GM20431 (cell line): ENCODE data around the gene CROCC2.

Experiments
- in situ Hi-C: fragments of 300-500 bp; cut with MseI, MboI; formaldehyde crosslinking; loops from one replicate; pipeline ENCODE4 v1.15.0; 2020; ENCODE audit warnings: low sequenced_read_pairs; ENCODE audit not compliant: unreplicated experiment

Gene CROCC2

DNA sequence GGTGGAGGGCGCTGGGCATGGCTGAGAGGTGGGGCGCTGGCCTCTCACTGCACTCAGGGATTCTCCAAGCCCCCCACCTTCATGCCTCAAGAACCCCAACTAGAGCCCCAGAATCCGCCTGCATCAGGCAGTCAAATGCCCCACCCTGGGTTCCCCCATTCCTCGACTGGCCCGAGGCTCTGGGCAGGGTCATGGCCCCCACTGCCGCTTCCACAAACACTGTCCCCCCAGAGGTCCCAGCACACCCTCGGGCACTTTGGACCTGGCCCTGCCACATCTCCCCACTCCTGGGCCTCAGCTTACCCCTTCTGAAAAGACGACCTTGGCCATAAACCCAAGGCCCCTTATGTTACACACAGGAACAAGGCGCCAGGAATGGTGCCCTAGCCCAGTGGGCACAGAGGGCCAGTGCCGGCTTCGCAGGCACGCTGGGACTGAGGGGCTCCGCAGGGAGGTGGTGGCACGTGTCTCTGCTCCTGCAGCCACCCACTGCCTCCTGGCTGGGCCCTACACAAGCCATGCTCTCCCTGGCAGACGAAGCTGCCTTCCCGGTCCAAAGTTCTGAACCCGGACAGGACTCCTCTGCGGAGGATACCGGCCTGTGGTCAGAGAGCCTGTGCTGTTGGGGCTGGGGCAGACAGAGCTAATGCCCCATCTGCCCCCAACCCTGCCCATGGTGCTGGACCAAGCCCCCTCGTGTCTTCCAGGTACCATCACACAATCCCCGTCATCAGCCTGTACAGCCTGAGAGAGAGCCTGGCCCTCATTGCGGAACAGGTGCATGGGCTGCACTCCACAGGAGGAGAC, 30.7 kb upstream of the CROCC2 start:
- in situ Hi-C loops, result no loop called here

- in situ Hi-C loops, result no loop called here
Measured at GRCh38 chr2:240876035-240876474, 30.1 kb upstream of the CROCC2 start.

GRCh38 chr2:240876475-240877251, 29.5 kb upstream of the CROCC2 start:
- in situ Hi-C loops, result no loop called here

GRCh38 chr2:240877460-240878340, 28.4 kb upstream of the CROCC2 start:
- in situ Hi-C loops, result no loop called here

DNA sequence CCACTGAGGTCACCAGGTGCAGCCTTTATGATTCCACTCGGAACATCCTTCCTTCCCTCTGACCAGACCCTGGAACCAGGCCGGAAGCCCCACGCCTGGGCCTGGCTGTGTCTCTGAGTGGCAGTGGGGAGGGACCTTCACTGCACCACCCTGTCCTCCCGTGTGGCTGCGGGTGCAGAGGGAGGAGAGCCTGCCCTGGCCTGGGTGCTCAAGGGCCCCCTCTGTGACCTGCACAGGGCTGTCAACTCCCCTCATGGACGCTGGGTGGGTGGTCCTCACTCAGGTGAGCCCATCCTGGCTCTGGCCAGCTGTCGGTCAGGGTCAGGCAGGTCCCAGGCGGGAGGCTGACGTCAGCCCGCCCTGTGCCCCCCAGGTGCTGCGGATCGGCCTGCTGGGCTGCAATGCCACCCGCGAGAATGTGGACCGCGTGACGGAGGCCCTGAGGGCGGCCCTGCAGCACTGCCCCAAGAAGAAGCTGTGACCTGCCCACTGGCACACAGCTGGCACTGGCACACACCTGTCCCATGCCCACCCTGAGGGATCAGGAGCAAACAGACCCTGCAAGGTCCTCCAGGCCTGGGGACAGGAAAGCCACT, 27.7 kb upstream of the CROCC2 start:
- in situ Hi-C loops, result no loop called here

- in situ Hi-C loops, result no loop called here
Measured at GRCh38 chr2:240879105-240879504, 27.0 kb upstream of the CROCC2 start.

- in situ Hi-C loops, result no loop called here
Measured at GRCh38 chr2:240881913-240882312, 24.2 kb upstream of the CROCC2 start.

DNA sequence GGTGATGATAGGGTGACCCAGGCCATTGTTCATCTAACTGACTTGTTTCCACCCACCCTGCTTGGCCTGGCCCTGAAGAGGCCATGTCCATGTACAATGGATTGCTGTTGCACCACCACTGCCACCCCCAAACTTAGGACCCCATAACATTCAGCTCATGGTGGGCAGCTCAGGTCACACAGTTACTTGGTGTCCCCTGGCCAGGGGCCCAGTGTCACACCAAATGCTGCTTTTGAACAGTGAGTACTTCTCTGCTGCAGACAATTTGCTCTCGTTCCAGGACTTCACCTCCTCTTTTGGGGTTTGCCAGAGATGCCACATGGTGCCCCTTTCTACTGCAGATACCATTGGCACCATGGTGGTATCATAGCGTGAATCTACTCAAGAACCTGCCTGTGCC, 21.9 kb upstream of the CROCC2 start:
- in situ Hi-C loops, result no loop called here

GRCh38 chr2:240884745-240885144, 21.4 kb upstream of the CROCC2 start:
- in situ Hi-C loops, result no loop called here

GRCh38 chr2:240885566-240885965, 20.6 kb upstream of the CROCC2 start:
- in situ Hi-C loops, result no loop called here

- in situ Hi-C loops, result no loop called here
Measured at GRCh38 chr2:240886023-240886565, 20.0 kb upstream of the CROCC2 start.

- in situ Hi-C loops, result no loop called here
Measured at GRCh38 chr2:240886678-240887609, 19.2 kb upstream of the CROCC2 start.

DNA sequence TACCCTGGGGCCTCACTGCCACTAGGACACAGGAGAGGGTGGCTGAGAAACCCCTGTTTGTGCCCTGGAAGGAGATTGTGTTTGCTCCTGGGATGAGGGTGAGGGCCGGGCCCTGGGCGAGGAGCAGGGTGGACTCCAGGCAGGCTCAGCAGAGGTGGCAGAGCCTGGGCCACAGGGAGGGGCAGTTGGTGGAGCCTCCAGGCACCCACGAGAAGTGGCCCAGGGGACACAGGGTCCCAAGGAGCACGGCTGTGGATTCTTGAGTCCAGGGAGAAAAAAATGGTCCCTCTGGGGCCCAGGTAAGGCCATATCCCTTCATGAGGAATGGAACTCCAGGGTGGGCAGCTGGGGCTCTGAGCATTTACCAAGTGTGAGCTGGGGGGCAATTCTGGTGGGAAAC, 18.5 kb upstream of the CROCC2 start:
- in situ Hi-C loops, result no loop called here

DNA sequence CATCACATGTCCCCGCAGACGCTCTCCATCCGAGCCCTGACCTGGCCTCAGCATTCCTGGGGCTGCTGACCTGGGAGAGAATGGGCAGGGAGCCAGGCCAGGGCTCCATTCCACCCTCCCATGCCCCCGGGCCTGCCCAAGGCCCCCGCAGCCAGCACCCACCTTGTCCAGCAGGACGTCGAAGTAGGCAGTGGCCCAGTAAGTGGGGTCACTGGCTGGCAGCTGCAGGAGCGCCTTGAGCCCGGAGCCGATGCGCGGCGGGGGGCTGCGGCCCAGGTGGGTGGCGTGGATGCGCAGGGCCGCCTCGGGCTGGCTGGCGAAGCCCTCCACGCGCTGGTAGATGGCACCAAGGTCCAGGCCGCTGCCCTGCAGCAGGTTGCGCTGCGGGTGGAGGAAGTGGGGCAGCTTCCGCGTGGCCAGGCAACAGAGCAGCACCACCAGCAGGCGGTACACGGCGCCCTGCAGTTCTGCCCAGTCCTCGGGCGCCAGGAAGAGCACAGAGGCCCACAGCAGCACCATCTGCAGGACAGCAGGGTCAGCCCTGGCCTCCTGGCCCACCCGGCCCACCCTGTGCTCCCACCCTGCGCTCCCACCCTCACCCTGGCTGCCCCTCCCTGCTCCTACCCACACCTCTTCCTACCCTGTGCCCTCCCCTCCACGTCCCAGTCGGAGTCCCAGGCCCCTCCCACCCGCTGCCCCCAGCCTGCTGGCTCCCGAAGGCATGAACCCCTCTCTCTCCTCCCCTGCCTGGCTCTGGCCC, 17.8 kb upstream of the CROCC2 start:
- in situ Hi-C loops, result no loop called here

GRCh38 chr2:240888890-240889573, 17.1 kb upstream of the CROCC2 start:
- in situ Hi-C loops, result no loop called here

DNA sequence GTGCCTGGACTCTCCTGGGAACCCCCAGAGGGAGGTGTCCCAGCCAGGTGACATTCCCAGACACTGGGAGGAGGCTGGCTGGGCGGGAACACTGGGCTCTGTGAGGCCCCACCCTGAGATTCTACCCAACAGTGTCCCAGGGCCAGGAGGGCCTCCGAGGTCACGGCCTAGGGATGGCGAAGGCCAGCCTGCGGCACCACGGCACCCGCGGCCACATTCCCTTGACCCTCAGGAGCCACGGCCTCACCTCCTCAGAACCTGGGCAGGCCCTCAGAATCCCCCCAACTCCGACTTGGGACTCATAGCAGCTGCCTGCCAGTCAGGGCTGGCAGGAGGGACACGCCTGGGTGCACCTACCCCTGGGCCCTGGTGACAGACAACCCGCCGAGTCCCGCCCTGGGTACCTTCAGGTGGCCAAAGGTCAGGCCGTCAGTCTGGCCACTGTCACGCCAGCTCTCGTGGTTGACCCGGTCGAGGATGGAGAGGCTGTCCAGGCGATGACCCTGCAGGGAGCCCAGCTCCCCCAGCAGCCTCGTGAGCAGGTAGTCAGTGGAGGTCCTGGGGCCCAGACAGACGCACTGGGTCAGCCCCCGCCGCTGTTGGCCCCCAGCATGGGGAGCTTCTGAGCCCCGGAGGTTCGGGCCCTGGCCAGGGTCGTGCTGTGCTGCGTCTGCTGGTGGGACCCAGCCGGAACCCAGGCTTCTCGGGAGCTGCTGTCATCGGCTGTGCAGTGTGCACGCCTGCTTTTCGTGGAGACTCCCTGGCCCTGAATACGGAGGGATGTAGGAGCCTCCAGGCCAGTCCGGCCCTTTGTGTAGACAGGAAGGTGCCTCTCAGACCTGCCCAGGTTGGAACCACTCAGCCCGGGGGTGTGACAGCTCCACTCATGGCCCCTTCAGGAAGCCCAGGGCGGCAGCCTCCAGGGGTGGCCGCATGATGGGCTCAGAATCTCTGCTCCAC, 16.3 kb upstream of the CROCC2 start:
- in situ Hi-C loops, result no loop called here
